HG03139 (cell line): ENCODE results near the gene STOML1.

Experiments
- ATAC-seq: cut with Tn5 transposase; IDR thresholded peaks from one replicate; pipeline ENCODE4 v1.9.1; 2021; ENCODE audit not compliant: unreplicated experiment

STOML1 gene

DNA sequence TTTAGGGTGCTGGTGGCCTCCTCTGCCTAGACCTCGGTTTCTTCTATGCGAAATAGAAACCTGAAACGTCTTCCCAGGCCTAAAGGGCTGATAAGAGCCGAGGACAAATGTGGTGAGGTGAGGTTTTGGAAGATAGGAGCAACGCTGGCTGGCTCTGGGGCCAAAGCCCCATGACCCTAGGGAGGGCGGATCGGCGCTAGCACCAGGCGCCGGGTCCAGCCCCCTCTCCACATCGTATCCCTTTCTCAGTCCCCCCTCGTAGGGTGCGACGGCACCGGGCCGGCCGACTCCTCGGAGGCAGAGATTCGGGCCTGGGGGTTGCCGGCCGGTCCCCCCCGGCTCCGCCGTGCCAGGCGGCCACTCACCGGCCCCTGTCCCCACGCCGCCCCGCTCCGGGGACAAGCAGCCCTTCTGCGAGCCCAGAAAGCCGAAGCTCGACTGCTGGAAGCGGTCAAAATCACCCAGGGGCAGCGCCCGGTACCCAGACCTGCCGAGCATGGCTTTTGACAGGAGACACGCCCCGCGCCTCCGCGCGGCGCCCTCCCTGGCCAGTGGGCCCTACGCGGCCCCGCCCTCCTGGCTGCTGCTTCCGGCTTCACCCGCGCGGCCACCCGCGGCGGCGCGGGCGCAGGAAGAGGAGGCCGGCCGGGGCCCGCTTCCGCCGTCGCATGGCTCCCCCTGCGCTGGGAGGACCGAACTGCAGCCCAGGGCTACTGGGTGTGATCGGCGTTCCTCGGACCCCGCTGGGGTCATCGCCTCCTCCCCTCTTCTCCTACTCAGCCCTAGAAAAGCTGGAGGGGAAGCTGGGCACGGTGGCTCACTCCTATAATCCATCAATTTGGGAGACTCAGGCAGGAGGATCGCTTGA lies at the start of gene STOML1:
STOML1 (minus strand) TSS at position 570 of the 868 bp plus-strand sequence; CDS start at position 498, 72 bp downstream.
- ATAC-seq: peak; percentile 62

GRCh38 chr15:74041311-74041756 lies 49.2 kb upstream of the STOML1 start:
- no peak for ATAC-seq

- ATAC-seq: no peak
These were observed 48.2 kb upstream of the STOML1 start for GRCh38 chr15:74040109-74040850.

DNA sequence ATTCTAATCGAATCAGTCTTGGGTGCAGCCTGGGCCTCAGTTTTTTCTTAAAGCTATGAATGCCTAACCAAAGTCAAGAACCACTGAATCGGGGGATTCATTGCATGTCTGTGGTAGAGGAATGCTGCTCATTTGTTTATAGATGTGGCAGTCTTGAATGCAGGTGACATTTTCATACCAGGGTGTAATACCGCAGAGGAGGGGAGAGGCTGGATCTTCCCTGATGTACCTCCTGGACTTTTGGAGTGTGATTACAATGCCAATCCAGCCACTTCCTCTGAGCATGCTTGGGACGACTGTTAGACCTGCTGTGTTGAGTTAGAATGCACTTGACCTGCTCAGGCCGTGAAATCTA lies 47.5 kb upstream of the STOML1 start:
- ATAC-seq: no peak

- ATAC-seq: no peak
These were observed 46.9 kb upstream of the STOML1 start for GRCh38 chr15:74038707-74039655.

DNA sequence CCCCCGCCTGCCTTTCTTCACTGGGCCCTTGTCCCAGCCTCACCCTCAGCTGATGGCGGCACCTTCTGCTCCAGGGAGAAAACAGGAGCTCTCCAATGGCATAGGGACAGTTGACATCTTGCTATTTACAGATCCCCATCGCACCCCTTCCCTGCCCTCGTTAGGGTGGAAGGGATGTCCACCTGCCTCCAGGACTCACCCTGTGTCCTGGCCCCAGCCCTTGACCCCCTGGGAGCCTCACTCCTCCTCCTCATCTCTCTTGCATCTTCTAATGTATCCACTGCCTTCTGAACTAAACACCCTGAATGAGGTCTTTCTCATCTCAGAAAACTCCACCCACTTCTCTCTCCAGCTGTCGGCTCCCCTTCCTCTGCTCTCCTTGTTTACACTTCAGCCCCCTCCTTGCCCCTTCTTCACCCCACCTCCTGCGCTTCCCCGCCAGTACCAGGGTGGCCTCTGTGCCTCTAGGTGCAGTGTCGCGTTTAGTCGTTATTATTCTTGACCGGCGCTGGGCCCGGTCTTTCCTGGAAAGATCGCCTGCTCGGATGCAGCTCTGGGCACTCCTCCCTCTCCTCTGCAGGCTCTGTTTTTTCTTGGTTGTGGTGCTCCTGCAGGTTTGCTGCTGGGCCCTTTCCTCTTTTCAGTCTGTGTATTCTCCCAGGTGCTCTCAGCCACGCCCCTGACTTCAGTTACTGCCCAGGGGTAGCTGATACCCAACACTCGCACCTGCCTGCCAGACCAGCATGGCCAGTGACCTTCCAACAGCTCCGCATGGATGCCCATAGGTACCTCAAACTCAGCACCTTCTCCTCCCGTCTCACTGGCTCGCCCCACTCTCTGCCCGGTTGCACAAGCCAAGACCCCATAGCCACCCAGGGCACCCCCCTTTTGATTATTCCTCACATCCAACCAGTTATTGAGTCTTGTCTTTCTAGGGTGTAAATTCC lies 45.3 kb upstream of the STOML1 start:
- ATAC-seq: no peak

DNA sequence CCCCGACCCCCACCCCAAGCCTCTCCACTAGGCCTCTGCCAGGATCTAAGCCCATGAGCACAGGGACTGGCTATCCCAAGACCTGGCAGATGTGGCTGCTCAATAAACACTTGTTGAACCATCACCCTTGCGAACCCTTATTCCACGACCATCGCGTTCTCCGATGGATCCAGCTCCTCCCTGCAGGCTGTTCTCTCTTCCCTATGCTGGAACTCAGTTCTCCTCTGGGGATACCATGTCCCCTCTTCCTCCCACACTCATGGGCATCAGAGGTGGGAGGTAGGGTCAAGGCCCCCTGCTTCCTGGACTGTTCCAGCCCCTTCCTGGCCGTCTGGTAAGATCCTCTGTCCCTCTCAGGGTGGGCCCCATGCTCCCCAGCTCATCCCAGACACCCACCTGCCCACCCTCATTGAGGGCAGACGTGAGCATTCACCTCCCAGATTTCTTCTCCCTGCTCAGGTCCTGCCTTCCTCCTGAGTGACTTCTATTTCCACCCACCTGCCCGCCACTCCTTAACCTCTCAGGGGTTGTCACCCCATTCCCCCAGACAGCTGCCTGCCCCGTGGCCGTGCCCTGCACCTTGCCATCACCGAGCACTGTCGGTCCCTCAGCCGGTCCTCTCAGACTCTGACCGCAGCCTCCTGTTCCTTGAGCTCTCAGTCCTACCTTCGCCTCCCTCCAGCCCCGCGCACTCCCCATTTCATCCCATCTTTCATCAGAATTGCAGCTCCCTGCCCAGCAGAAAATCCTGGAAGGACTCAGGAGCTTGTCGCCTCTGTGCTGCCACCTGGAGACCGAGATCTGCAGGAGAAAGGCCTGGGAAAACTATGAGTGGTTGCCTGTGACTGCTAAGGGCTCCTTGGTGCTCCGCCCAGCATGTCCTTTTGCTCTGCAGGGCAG lies 44.4 kb upstream of the STOML1 start:
- no peak for ATAC-seq

DNA sequence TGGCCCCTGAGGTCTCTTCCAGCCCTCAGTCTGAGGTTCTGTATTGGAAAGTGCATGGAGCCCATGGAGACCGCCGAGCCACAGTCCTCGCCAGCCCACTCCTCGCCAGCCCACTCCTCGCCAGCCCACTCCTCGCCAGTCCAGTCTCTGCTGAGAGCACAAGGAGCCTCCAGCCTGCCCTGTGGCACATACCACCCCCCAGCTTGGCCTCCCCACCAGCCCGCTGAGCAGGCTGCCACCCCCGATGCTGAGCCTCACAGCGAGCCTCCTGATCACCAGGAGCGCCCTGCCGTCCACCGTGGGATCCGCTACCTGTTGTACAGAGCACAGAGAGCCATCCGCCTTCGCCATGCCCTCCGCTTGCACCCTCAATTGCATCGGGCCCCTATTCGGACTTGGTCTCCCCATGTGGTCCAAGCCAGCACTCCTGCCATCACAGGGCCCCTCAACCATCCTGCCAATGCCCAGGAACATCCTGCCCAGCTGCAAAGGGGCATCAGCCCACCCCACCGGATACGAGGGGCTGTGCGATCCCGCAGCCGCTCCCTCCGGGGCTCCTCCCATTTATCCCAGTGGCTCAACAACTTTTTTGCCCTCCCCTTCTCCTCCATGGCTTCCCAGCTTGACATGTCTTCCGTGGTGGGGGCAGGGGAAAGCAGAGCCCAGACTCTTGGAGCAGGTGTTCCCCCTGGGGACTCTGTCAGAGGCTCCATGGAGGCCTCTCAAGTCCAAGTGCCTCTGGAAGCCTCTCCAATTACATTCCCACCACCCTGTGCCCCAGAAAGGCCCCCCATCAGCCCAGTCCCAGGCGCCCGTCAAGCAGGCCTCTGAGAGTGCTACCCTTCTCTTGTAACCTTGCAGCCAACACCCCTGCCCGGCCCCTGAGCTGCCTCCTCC lies 43.3 kb upstream of the STOML1 start:
- ATAC-seq: no peak

DNA sequence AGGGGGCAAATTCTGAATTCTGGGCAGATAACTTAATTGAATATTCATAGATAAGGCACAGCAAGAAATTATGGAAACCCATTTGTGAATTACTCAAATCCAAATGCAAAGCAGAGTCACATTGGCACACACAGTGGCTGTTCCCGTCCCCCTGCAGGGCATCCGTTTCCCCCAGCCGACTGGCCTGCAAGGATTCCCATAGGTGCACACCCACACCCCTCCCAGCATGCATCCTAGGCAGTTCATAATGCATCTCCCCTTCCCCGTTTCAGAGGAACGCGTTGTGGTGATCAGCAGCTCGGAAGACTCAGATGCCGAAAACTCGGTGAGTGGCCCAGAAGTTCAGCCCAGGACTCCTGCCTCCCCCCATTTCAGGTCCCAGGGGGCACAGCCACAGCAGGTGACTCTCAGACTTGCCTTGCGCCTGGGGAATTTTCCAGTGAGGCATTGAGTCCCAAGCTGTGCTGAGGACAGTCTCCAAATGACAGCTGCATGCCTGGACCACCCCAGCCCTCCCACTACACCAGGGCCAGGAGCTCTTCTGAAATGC lies 42.2 kb upstream of the STOML1 start:
- ATAC-seq: no peak

DNA sequence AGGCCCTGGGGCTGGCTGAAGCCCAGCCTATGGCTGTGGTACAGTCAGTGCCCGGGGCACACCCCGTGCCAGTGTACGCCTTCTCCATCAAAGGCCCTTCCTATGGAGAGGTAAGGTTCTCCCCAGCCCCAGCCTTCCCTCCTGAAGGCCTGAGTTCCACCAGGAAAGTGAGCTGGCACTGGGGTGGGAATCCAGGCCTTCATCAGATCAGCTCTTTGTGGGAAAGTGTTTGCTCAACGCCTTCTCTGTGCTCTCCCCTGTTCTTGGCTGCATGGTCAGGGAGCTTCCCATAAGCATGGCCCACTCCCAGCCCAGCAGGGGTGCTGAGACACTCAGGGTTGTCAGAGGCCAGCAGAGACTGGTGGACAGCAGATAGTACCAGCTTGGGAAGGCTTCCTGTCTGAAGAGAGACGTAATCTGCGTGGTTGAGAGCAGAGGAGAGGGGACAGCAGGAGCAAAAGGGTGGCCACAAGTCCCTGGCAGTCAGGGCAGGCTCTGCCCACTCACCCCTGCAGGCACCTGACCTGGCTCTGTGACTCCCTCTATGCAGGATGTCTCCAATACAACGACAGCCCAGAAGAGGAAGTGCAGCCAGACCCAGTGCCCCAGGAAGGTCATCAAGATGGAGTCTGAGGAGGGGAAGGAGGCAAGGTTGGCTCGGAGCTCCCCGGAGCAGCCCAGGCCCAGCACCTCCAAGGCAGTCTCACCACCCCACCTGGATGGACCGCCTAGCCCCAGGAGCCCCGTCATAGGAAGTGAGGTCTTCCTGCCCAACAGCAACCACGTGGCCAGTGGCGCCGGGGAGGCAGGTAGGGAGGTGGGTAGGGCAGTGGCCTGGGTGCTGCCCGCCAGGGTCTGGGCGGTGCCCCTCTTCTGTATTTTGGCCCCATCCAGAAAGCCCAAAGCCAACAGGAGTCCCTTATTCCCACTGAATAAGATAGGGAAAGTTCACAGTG lies 40.8 kb upstream of the STOML1 start:
- no peak for ATAC-seq

DNA sequence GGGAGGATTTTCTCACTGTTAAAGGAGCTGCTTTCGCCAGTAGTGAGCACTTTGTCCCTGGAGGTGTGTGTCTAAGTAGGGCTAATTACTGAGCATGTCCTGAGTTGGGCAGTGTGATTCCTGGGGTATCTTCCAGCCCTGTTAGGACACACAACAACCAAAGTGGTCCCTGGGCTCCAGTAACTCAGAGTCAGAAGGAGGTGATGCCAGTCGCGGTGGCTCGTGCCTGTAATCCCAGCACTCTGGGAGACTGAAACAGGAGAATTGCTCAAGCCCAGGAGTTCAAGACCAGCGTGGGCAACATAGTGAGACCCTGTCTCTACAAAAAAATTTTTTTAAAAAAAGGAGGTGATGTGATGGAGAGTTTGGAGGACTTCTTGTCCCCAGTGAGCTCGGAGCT lies 40.0 kb upstream of the STOML1 start:
- no peak for ATAC-seq

GRCh38 chr15:74028646-74029045 lies 36.6 kb upstream of the STOML1 start:
- ATAC-seq: no peak

- no peak for ATAC-seq
These were observed 35.6 kb upstream of the STOML1 start for GRCh38 chr15:74027688-74028087.

- ATAC-seq: no peak
These were observed 33.3 kb upstream of the STOML1 start for GRCh38 chr15:74025436-74025835.

DNA sequence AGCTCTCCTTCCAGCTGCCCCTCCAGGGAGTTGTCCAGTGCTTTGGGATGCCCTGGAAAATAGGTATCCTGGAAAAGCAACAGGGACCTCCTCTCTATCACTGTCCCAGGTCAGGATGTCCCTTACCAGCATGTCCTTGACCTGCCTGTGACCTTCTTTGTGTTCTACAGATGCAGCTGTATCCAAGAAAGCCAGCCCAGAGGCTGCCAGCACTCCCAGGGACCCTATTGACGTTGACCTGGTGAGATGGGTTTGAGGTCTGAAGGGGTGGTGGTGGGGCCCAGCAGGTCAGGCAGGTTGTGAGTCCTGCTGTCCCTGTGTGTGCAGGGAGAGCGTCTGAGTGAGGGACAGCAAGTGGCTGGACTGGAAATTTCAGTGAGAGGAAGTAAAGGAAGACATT lies 32.6 kb upstream of the STOML1 start:
- no peak for ATAC-seq

DNA sequence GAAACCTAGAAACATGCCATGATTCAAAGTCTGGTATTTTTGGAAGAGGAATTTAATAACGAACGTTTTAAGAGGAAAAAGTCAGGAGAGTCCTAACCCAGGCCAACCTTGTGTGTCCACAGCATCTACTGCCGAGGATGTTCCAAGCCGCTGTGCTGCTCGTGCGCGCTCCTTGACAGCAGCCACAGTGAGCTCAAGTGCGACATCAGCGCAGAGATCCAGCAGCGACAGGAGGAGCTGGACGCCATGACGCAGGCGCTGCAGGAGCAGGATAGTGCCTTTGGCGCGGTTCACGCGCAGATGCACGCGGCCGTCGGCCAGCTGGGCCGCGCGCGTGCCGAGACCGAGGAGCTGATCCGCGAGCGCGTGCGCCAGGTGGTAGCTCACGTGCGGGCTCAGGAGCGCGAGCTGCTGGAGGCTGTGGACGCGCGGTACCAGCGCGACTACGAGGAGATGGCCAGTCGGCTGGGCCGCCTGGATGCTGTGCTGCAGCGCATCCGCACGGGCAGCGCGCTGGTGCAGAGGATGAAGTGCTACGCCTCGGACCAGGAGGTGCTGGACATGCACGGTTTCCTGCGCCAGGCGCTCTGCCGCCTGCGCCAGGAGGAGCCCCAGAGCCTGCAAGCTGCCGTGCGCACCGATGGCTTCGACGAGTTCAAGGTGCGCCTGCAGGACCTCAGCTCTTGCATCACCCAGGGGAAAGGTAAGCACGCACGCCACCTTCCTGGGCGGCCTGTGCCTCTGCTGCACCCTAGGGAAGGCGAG lies 30.8 kb upstream of the STOML1 start:
- ATAC-seq: no peak
